ENCODE measurements around the gene ARHGAP32. TPM values are rescaled to one million over a fixed set of nuclear protein-coding genes. Genes with fewer than 3 reads are reported as not detected.

ARHGAP32 gene
- total RNA-seq, 2 donors from 2014 or later = 8.9 to 12.0 TPM

DNA sequence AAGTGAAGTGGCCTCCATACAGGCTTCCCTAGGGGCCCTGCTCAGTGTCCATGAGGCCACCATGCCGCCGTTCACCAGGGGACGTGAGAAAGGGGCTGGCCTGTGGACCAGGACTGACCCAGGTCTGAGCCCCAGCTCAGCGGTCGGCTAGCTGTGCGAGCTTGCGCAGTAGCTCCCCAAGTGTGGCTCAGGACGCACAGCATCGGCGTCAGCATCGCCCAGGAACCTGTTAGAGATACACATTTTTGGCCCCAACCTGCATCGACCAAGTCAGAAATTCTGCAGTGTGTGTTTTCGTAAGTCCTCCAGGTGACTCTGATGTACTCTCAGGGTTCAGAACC, 249.9 kb downstream of the ARHGAP32 start:
- DNase-seq (no peak), ATAC-seq (no peak)
- intact Hi-C loops (cut with DNase I) = no loop called here

- intact Hi-C loops (cut with DNase I) = no loop called here
- DNase-seq = no peak
- ATAC-seq = no peak
Observed at GRCh38 chr11:128941573-128942271, 250.4 kb downstream of the ARHGAP32 start.

DNA sequence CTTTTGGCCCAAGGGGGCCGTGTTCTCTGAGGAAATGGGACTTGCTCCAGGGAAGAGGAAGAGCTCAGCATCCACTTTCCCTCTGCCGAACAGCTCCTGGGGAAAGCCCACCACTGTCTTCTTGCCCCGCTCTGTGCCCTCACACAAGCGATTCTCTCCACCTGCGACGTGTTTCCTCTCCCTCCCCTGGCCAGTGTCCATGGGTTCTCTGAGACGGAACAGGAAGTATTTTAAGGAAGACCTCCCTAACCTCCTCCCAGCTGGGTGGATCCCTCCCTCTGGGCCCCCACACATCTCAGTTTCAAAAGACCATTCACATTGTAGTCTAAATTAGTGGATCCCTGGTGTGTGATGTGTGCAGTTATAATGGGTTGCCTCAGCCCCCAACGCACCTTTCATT, 251.0 kb downstream of the ARHGAP32 start:
- ATAC-seq = no peak
- DNase-seq = no peak
- intact Hi-C loops (cut with DNase I) = no loop called here

- no peak for ATAC-seq
- DNase-seq = no peak
- intact Hi-C loops (cut with DNase I) = no loop called here
Observed at GRCh38 chr11:128940603-128941002, 251.5 kb downstream of the ARHGAP32 start.

GRCh38 chr11:128940156-128940555, 252.0 kb downstream of the ARHGAP32 start:
- intact Hi-C loops (cut with DNase I) = no loop called here
- DNase-seq = no peak
- ATAC-seq = no peak

- DNase-seq (no peak), ATAC-seq (no peak)
- intact Hi-C loops (cut with DNase I) = no loop called here
Observed at GRCh38 chr11:128939591-128939990, 252.5 kb downstream of the ARHGAP32 start.

DNA sequence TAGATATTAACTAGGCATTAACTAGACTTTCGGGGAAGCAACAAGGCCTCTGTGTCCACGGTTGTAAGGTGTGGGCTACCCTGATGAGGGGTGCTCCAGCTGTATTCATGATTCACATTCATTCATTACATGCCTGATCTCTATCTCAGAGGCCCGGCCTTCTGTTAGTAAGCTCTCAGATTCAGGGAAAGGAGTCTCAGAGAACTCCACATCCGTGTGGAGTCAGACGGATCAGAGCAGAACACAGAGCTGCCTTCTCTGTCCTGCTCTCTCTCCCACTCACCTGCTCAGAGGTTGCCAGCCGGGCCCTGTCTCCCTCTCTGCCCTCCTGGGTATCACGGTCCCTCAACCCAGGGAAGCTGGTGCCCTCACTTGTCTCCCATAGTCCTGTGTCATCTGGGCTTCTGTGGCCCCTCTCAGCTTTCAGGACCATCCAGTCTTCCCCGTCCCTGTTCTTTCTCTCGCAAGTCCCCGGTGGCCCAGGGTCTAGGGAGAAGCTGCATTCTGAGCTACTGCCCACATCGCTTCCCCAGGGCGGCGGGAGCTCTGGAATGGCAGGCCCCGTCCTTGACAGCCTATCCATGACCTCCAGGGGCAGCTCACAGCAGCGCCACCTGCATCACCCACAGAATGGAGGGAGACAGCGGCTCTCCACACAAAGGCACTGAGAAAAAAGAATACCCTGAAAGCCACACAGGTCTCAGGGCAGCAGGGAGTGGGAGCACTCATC, 253.8 kb downstream of the ARHGAP32 start:
- ATAC-seq (no peak), DNase-seq (no peak)
- intact Hi-C loops (cut with DNase I) = no loop called here

DNA sequence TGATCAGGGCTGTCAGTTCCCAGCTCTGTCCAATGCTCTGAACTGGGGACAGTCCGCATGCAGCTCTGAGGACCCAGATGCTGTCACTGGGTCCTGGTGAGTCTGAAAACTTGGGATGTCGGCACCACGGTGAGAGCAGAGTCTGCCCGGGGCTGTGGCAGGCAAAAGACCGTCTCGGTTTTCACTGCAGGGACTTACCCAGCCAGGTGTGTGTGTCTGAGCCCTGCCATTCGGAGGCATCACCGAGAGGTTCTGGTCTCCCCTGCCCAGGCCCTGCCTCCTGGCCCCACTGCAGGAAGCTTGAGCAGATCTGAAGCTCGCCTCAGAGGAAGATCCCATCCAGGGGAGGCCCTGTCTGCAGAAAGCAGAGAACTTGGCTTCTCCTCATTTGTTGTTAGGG, 254.6 kb downstream of the ARHGAP32 start:
- intact Hi-C loops (cut with DNase I) = no loop called here
- ATAC-seq (no peak), DNase-seq (no peak)

- intact Hi-C loops (cut with DNase I) = no loop called here
- ATAC-seq (no peak), DNase-seq (no peak)
Observed at GRCh38 chr11:128936606-128937251, 255.4 kb downstream of the ARHGAP32 start.

DNA sequence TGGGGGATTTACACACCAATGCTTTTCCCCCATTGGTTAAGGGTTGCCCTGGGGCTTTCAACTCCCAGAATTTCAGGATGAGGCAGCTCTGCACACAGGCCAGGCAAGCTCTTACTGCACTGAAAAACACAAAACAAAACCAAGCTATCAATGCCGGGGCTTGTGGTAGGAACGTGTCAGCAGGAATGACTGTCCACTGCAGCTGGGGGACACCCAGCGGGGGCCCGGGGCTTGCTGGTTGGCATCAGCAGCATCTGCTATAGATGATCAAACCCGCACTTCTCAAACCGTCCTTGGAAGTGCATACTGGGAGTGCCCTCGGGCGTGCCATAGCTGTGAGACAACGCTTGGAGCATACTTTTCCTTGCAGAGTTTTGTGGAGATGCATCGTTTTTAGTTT, 257.2 kb downstream of the ARHGAP32 start:
- DNase-seq (no peak), ATAC-seq (no peak)
- intact Hi-C loops (cut with DNase I) = no loop called here

DNA sequence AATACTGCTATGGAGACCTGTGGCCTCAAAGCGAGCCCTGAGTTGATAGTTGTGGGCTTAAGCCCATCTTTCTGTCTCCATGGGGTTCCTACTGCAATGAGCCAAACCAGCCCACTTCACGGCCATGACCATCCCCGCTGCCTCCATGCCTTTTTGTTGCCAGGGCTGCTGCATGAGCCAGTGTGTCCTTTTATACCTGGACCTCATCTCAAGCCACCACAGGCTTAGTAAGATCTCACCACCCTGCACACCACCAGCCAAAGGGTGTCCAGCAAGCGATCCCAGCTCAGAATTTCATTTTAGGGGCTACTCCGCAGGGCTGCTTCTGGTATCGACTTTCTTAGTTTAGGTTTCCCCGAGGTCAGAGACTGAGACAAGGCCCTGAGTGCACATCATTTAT, 257.8 kb downstream of the ARHGAP32 start:
- ATAC-seq (no peak), DNase-seq (no peak)
- intact Hi-C loops (cut with DNase I) = no loop called here

- intact Hi-C loops (cut with DNase I) = no loop called here
- DNase-seq = no peak
- ATAC-seq = no peak
Observed at GRCh38 chr11:128933481-128934178, 258.5 kb downstream of the ARHGAP32 start.

GRCh38 chr11:128931668-128932067, 260.5 kb downstream of the ARHGAP32 start:
- ATAC-seq (no peak), DNase-seq (no peak)
- intact Hi-C loops (cut with DNase I) = no loop called here

GRCh38 chr11:128931066-128931465, 261.1 kb downstream of the ARHGAP32 start:
- ATAC-seq = no peak
- intact Hi-C loops (cut with DNase I) = no loop called here
- no peak for DNase-seq

DNA sequence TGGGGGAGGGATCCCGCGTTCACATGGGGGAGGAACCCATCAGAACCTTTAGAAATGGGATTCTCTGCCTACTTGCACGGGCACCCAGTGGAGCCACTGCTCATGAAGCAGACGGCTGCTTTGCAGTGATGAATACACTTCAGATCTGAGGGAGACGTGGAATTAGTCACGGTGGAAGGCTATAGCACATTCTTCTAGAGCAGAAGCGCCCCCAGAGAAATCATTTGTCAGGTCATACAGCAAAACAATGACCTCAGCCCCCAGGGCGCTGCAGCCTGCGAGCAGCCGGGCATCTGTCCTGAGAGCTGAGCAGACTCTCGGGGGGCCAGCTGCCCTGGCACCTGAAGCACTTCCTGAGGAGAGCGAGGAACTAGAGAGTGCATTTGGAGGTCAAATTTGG, 262.1 kb downstream of the ARHGAP32 start:
- intact Hi-C loops (cut with DNase I) = no loop called here
- no peak for ATAC-seq

DNA sequence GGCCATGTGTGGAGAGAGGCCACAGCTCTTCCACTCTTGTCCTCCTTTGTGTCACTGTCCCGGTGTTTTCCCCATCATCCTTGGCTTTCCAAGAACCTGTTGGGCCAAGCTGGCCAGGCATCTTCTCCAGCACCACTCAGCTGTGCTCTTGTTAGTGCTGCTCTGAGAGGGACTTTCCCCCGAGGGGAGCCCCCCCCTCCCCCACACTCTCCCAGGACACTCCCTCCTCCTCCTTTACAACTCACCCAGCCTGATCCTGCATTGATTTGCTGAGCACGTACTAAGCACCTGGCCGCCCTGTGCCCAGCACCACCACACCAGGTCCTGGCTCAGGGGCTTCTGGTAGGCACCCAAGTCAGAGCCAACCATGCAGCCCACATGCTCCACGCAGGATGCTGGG, 262.7 kb downstream of the ARHGAP32 start:
- no peak for ATAC-seq
- DNase-seq = no peak
- intact Hi-C loops (cut with DNase I) = no loop called here

More for the DNA sequence above, 262.1 kb downstream of the ARHGAP32 start:
- DNase-seq = no peak

DNA sequence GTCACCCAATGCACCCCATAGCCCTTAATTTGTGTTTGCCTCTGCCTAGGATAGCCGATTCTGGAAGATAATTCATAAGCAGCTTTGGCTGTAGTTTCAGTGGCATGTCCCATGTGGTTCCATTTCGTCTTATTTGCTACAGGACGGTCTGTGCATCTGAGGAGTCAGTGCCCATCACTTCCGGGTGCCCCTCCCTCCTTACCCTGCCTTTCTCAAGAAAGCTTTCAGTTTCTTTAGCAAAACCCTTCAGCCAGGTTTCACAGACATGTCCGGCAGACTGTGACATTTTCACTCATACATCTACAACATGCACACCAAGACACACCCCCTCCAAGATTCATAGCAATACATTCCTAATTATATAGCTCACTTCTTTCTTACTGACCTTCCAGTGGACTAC, 263.7 kb downstream of the ARHGAP32 start:
- ATAC-seq = no peak
- intact Hi-C loops (cut with DNase I) = no loop called here
- DNase-seq = no peak

DNA sequence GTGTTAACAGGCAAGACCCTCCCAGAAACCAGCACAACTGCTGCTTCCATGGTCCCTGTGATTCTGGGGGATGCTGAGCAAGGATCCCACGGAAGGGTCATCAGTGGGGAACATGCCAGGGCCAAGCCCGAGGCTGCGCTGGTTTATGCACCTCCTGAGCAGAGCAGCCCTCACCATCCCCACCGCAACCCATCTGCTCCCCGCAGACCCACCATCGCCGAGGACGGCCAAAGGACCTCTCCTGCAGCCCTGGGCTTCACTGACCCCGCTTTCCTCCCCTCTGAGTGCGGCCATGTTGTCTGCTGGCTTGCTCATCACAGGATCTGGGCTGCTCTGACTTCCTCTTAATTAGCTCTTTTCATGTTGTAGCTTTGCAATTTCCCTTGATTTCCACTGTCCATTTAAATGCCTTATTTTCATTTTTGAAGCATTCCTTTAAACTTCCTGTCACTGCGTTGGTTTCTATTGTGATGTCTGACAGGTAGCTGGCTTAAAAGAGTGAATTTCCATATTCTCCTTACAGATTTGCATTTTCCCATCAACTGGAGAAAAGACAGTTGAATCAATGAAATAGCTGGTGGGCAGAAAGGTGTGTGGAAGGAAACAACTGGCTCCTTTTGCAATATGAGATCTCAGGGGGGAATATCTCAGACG, 264.3 kb downstream of the ARHGAP32 start:
- ATAC-seq (no peak), DNase-seq (no peak)
- intact Hi-C loops (cut with DNase I) = no loop called here

- no peak for ATAC-seq
- intact Hi-C loops (cut with DNase I) = no loop called here
Observed at GRCh38 chr11:128927108-128927461, 265.0 kb downstream of the ARHGAP32 start.

More at GRCh38 chr11:128927108-128927461, 265.0 kb downstream of the ARHGAP32 start:
- no peak for DNase-seq
